Osteoblast (primary cell): ENCODE measurements around the gene WNK2. TPM values are rescaled to one million over a fixed set of nuclear protein-coding genes. Genes with fewer than 3 reads are reported as not detected.
A peak's percentile ranks its signal among the peaks of the same experiment; 100 is the strongest.

Source experiments
- DNase-seq: peaks from one replicate; pipeline ENCODE4 v3.0.0; 2011; ENCODE audit warnings: low spot score, mixed read lengths; ENCODE audit not compliant: insufficient read length; ENCODE audit errors: missing footprints
- H2AFZ ChIP-seq: 2 replicates; pipeline ENCODE4 v1.6.0; 2011; ENCODE audit warnings: mild to moderate bottlenecking, low read length
- H3K27ac ChIP-seq: 2 replicates; pipeline ENCODE4 v1.5.1; 2011; ENCODE audit warnings: mild to moderate bottlenecking, low read depth, low read length, moderate library complexity
- H3K27me3 ChIP-seq: 2 replicates; pipeline ENCODE4 v1.6.0; 2012; ENCODE audit warnings: mild to moderate bottlenecking, control low read depth, inconsistent platforms, low read length, moderate library complexity; ENCODE audit not compliant: insufficient read depth
- H3K36me3 ChIP-seq: 2 replicates; pipeline ENCODE4 v1.5.1; 2011; ENCODE audit warnings: mild to moderate bottlenecking, low read length, control low read depth, moderate library complexity; ENCODE audit not compliant: insufficient read depth
- H3K4me1 ChIP-seq: 2 replicates; pipeline ENCODE4 v1.5.1; 2011; ENCODE audit warnings: mild to moderate bottlenecking, low read length, control low read depth, moderate library complexity; ENCODE audit not compliant: insufficient read depth
- H3K4me2 ChIP-seq: 2 replicates; pipeline ENCODE4 v1.6.0; 2011; ENCODE audit warnings: mild to moderate bottlenecking, low read length; ENCODE audit not compliant: insufficient read depth
- H3K4me3 ChIP-seq: fragments of 200-600 bp; sonication (generic); 3 replicates; pipeline ENCODE4 v1.5.1; 2012; ENCODE audit warnings: mild to moderate bottlenecking, low read length, inconsistent platforms; ENCODE audit not compliant: insufficient read depth
- H3K79me2 ChIP-seq: 2 replicates; pipeline ENCODE4 v1.6.0; 2012; ENCODE audit warnings: mild to moderate bottlenecking, low read length, control low read depth, inconsistent platforms; ENCODE audit not compliant: insufficient read depth
- H3K9me3 ChIP-seq: 2 replicates; pipeline ENCODE4 v1.5.1; 2011; ENCODE audit warnings: low read depth, low read length, control low read depth
- H4K20me1 ChIP-seq: 2 replicates; pipeline ENCODE4 v1.6.0; 2012; ENCODE audit warnings: mild to moderate bottlenecking, low read length, control low read depth; ENCODE audit not compliant: insufficient read depth
- total RNA-seq: library from RNA; depleted of rRNA; stranded (reverse); fragments of >200 nt; gene quantifications from 2 replicates; pipeline ENCODE4 v1.2.3, GENCODE V29; 2012
- TF ChIP-seq, protein P1 (sequence below): IDR thresholded peaks from 2 replicates; pipeline ENCODE4 v1.5.1; 2011; ENCODE audit warnings: mild to moderate bottlenecking, low read depth, low read length, moderate library complexity; ENCODE audit errors: extremely low read depth

Gene WNK2
- total RNA-seq, 1 donor = not detected

DNA sequence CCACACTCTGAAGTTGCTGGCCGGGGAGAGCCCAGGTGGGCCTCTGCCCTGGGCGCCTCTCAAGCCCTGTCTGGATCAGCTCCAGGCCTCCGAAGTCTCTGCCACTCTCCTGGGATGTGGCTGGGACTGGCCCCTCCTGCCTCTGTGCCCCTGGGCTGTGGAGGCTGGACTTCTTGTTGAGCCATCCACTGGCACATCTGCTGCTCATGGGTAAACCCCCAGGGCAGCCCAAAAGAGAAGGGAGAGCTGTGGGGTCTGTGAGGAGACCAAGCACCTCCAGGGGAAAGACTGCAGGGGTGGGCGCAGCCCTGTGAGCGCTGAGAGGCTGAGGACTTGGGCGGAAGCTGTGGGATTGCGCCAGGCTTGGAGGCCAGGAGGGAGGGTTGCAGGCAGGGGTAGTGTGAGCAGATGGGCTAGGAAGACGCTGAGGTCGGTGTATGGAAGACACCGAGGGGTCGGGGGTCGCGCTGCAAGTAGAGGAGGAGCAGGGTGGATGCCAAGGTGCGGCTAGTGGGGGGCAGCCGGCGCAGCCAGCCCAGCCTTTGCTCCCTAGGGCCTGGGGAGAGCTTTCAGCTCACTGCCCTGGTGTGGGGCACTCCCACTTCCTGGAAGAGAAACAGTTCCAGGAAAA is 118.1 kb downstream of the WNK2 start:
- H3K4me3 ChIP-seq = no peak overlapping the region

DNA sequence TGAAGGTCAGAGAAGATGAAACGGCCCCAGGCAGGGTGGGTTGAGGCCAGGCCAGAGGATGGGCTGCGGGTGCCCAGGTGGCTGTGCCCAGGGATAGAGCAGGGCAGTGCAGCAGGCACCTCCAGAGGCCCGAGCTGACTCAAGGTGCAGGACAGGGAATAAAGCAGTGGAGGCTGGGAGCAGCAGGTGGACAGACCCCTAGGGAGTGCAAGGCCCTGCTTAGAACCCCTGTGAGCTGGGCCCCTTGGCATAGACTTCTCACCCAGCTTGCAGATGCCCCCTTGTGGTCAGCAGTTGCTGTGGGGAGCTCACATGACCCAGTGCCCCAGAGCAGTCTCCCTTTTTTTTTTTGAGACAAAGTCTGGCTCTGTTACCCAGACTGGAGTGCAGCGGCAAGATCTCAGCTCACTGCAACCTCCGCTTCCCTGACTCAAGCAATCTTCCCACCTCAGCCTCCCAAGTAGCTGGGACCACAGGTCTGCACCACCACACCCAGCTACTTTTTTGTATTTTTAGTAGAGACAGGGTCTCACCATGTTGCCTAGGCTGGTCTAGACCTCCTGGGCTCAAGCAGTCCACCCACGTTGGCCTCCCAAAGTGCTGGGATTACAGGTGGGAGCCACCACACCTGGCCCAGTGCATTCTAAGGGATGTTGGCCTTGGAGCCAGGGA is 118.8 kb downstream of the WNK2 start:
- no peaks in the 10 kb centered on the region for H3K9me3 ChIP-seq
- peak; percentile 98 for DNase-seq

More for the DNA sequence above, 118.1 kb downstream of the WNK2 start:
- no peaks in the 10 kb centered on the region for H4K20me1 ChIP-seq
- TF ChIP-seq, protein P1, sequence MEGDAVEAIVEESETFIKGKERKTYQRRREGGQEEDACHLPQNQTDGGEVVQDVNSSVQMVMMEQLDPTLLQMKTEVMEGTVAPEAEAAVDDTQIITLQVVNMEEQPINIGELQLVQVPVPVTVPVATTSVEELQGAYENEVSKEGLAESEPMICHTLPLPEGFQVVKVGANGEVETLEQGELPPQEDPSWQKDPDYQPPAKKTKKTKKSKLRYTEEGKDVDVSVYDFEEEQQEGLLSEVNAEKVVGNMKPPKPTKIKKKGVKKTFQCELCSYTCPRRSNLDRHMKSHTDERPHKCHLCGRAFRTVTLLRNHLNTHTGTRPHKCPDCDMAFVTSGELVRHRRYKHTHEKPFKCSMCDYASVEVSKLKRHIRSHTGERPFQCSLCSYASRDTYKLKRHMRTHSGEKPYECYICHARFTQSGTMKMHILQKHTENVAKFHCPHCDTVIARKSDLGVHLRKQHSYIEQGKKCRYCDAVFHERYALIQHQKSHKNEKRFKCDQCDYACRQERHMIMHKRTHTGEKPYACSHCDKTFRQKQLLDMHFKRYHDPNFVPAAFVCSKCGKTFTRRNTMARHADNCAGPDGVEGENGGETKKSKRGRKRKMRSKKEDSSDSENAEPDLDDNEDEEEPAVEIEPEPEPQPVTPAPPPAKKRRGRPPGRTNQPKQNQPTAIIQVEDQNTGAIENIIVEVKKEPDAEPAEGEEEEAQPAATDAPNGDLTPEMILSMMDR = no peak
- no peaks in the 10 kb centered on the region for H3K4me1 ChIP-seq
- no peak overlapping the region for H3K4me2 ChIP-seq
- no peaks in the 10 kb centered on the region for H3K79me2 ChIP-seq
- no peak overlapping the region for H3K27ac ChIP-seq
- peaks cover 2% of the 10 kb centered on the region for H3K27me3 ChIP-seq
- peak; percentile 79 for DNase-seq
- H3K9me3 ChIP-seq = no peaks in the 10 kb centered on the region
- H2AFZ ChIP-seq = no peak overlapping the region
- no peaks in the 10 kb centered on the region for H3K36me3 ChIP-seq

DNA sequence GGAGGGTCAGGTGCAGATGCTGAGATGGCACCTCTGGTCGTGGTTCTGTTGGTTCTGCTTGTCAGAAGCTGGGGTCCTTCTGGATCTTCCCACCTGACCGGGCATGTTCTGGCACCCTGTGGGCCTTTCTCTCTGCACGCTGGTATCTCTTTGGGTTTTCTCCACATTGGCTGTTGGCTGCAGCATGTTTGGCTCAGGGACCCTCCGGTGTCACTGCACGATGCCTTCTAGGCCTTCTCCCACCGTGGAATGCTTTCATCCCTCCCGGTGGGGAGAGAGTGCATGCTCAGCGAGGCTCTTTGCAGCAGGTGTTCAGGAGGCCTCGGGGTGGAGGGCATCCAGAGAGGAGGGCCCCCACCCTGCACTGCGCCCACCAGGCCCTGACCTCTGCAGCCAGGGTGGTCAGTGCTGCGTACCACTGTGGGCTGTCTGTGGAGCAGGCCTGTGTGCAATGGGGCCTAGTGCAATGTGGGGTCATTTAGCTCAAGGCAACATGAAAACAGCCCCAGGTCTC is 119.4 kb downstream of the WNK2 start:
- Histone ChIP-seq H3K4me1 (no peaks in the 10 kb centered on the region), H3K4me3 (no peak overlapping the region), H3K79me2 (no peaks in the 10 kb centered on the region), H3K27me3 (peaks cover 2% of the 10 kb centered on the region), H4K20me1 (no peaks in the 10 kb centered on the region), H3K27ac (no peak overlapping the region), H3K4me2 (no peak overlapping the region), H3K36me3 (no peaks in the 10 kb centered on the region), H2AFZ (no peak overlapping the region), H3K9me3 (no peaks in the 10 kb centered on the region)
- TF ChIP-seq, protein P1 = no peak
- peak; percentile 46 for DNase-seq

More for the DNA sequence above, 118.8 kb downstream of the WNK2 start:
- Histone ChIP-seq H3K36me3 (no peaks in the 10 kb centered on the region), H2AFZ (no peak overlapping the region), H3K27me3 (peaks cover 2% of the 10 kb centered on the region), H4K20me1 (no peaks in the 10 kb centered on the region), H3K4me2 (no peak overlapping the region), H3K27ac (no peak overlapping the region), H3K4me3 (no peak overlapping the region), H3K4me1 (no peaks in the 10 kb centered on the region), H3K79me2 (no peaks in the 10 kb centered on the region)
- TF ChIP-seq, protein P1 = peak; percentile 62

- Histone ChIP-seq H3K79me2 (no peaks in the 10 kb centered on the region), H3K4me2 (no peak overlapping the region), H4K20me1 (no peaks in the 10 kb centered on the region), H2AFZ (no peak overlapping the region), H3K4me3 (no peak overlapping the region), H3K9me3 (no peaks in the 10 kb centered on the region), H3K4me1 (no peaks in the 10 kb centered on the region), H3K27me3 (peaks cover 4% of the 10 kb centered on the region), H3K36me3 (no peaks in the 10 kb centered on the region), H3K27ac (no peak overlapping the region)
- peak; percentile 92 for DNase-seq
- TF ChIP-seq, protein P1 = no peak
These were observed 120.1 kb downstream of the WNK2 start for GRCh38 chr9:93303806-93304573.
